ENCODE data around the gene MKNK1. TPM values are rescaled to one million over a fixed set of nuclear protein-coding genes. Genes with fewer than 3 reads are reported as not detected.

The MKNK1 gene
- total RNA-seq, 1 experiment from 2014 or later = 12.9 TPM

DNA sequence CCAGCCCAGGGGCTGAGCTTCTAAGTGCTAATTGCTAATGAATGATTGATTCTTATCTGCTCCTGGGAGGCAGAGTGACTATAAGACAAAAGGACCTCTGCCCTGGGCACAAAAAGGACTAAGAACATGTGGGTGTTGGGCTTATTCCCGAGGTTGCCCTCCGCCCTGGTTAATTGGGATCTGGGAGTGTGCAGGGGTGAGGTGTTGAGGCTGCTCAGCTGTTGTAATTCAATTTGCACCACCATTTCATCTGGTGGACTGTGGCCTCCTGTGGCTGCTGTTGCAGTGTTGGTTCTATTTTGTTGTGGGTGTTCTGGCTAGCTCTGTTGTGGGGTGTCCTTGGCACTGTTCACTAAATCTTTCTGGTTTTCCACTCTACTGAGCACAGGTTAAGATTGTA is 65.9 kb downstream of the MKNK1 start:
- no CpG with 5 or more reads among the region's 2 CpGs for WGBS (ENCODE audit: extremely low coverage, insufficient read length, low lambda C conversion rate)
- Mint-ChIP-seq H3K9me3 (peaks cover 0 to 2% of the 10 kb centered on the region in 2 experiments; a peak in 2 of 5 replicates), H3K4me1 (peaks cover 9 to 19% of the 10 kb centered on the region in 2 experiments), H3K36me3 (ENCODE audit: insufficient read depth in 1 of 3, low read depth in 3 of 3) (no peaks in the 10 kb centered on the region), H3K4me3 (no peak overlapping the region), H3K27me3 (ENCODE audit: low read depth) (peaks cover 97% of the 10 kb centered on the region), H3K27ac (no peak overlapping the region)
- H2AK5ac ChIP-seq (ENCODE audit: insufficient read length, low read length) = no peak overlapping the region
- no peaks in the 10 kb centered on the region for H3K9me3 ChIP-seq (ENCODE audit: control insufficient read depth, low read depth, low read length)
- no peak overlapping the region for H2BK5ac ChIP-seq (ENCODE audit: insufficient read length, low read length)
- H3K79me2 ChIP-seq (ENCODE audit: insufficient read depth, low read length) = no peaks in the 10 kb centered on the region
- no peak overlapping the region for H3K18ac ChIP-seq (ENCODE audit: insufficient read length, low read depth, low read length)
- H4K20me1 ChIP-seq (ENCODE audit: control insufficient read depth, insufficient read depth, insufficient read length) = no peaks in the 10 kb centered on the region
- H2BK20ac ChIP-seq (ENCODE audit: low read depth, low read length, poor library complexity, severe bottlenecking) = no peak overlapping the region
- H3K4ac ChIP-seq (ENCODE audit: low read depth, low read length) = no peak overlapping the region
- H3T11ph ChIP-seq (ENCODE audit: low read length) = no peak overlapping the region
- no peak for DNase-seq
- no peak overlapping the region for H4K91ac ChIP-seq (ENCODE audit: insufficient read length, low read depth, low read length)
- H2BK120ac ChIP-seq (ENCODE audit: low read depth, low read length, poor library complexity, severe bottlenecking) = no peak overlapping the region
- H2AFZ ChIP-seq (ENCODE audit: low read length) = no peak overlapping the region
- H3K4me1 ChIP-seq (ENCODE audit: insufficient read depth, low read length) = no peaks in the 10 kb centered on the region
- H3K27ac ChIP-seq (ENCODE audit: insufficient read length, low read depth, low read length) = no peak overlapping the region
- no peak overlapping the region for H3K4me2 ChIP-seq (ENCODE audit: insufficient read depth, insufficient read length, low read length)
- H3K9ac ChIP-seq (ENCODE audit: extremely low read depth, insufficient read length, low read length) = no peak overlapping the region
- no peaks in the 10 kb centered on the region for H3K79me1 ChIP-seq (ENCODE audit: insufficient read depth, low read depth, low read length, poor library complexity, severe bottlenecking)
- H3K23ac ChIP-seq (ENCODE audit: insufficient read length, low read depth, low read length) = no peak overlapping the region
- no peak overlapping the region for H2BK12ac ChIP-seq (ENCODE audit: insufficient read length, low read depth, low read length)
- H4K5ac ChIP-seq (ENCODE audit: insufficient read length, low read depth, low read length) = no peak overlapping the region
- H3K27me3 ChIP-seq (ENCODE audit: insufficient read depth, low read length) = peaks cover 27% of the 10 kb centered on the region
- no peak overlapping the region for H4K8ac ChIP-seq (replicated peaks; ENCODE audit: insufficient read length, low read depth, low read length)
- TF ChIP-seq, protein P1, sequence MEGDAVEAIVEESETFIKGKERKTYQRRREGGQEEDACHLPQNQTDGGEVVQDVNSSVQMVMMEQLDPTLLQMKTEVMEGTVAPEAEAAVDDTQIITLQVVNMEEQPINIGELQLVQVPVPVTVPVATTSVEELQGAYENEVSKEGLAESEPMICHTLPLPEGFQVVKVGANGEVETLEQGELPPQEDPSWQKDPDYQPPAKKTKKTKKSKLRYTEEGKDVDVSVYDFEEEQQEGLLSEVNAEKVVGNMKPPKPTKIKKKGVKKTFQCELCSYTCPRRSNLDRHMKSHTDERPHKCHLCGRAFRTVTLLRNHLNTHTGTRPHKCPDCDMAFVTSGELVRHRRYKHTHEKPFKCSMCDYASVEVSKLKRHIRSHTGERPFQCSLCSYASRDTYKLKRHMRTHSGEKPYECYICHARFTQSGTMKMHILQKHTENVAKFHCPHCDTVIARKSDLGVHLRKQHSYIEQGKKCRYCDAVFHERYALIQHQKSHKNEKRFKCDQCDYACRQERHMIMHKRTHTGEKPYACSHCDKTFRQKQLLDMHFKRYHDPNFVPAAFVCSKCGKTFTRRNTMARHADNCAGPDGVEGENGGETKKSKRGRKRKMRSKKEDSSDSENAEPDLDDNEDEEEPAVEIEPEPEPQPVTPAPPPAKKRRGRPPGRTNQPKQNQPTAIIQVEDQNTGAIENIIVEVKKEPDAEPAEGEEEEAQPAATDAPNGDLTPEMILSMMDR (conservative IDR thresholded peaks at IDR 0.05) = no peak
- no peak overlapping the region for H3K56ac ChIP-seq (ENCODE audit: insufficient read length, low read depth, low read length)
- no peak overlapping the region for H3K14ac ChIP-seq (ENCODE audit: insufficient read depth, low read length)
- peaks cover 1% of the 10 kb centered on the region for H3K23me2 ChIP-seq (ENCODE audit: insufficient read length, low read depth, low read length, poor library complexity, severe bottlenecking)
- H2BK15ac ChIP-seq (ENCODE audit: low read depth, low read length) = no peak overlapping the region

Measured in H9 (cell line).